Activated naive CD4-positive, alpha-beta T cell treated with anti-CD3 and anti-CD28 coated beads for 36 hours (primary cell): ENCODE results near the gene KANK3. TPM values are rescaled to one million over a fixed set of nuclear protein-coding genes. Genes with fewer than 3 reads are reported as not detected.
"Not testable (repeated sequence)": the region's sequence is repeated elsewhere in the genome, so short reads cannot be mapped to it uniquely, and the experiment has no call there.

Experiments
- CTCF ChIA-PET: fragments of 350-600 bp; sonication (Branson Sonifier 250); formaldehyde crosslinking; loops from one replicate; lab custom pipeline; 2021; ENCODE audit warnings: antibody characterized with exemption; lab: Charles Lee
- DNase-seq: peaks from one replicate; pipeline ENCODE4 v3.0.0-alpha.2; 2020
- H3K27ac Mint-ChIP-seq: one replicate; pipeline ENCODE4 v1.8.0; 2021; ENCODE audit warnings: mild to moderate bottlenecking, mixed read lengths
- H3K27me3 Mint-ChIP-seq: one replicate; pipeline ENCODE4 v1.8.0; 2021; ENCODE audit warnings: low read depth, mixed read lengths
- H3K36me3 Mint-ChIP-seq: one replicate; pipeline ENCODE4 v1.8.0; 2021; ENCODE audit warnings: low read depth, mixed read lengths
- H3K4me1 Mint-ChIP-seq: one replicate; pipeline ENCODE4 v1.8.0; 2021; ENCODE audit warnings: low read depth, mixed read lengths
- H3K4me3 Mint-ChIP-seq: one replicate; pipeline ENCODE4 v1.8.0; 2021; ENCODE audit warnings: mild to moderate bottlenecking, moderate library complexity, mixed read lengths
- H3K9me3 Mint-ChIP-seq: one replicate; pipeline ENCODE4 v1.8.0; 2021; ENCODE audit warnings: mixed read lengths
- intact Hi-C: fragments of 100-400 bp; cut with micrococcal nuclease; formaldehyde crosslinking; loops from one replicate; pipeline ENCODE4 v1.15.1; 2023
- total RNA-seq, 2 experiments: library from RNA; stranded (reverse); gene quantifications; one replicate each; pipeline ENCODE4 v1.2.3, GENCODE V29; 2021

Gene KANK3
- total RNA-seq, 2 experiments from 2014 or later, result 0.17 to 0.36 TPM

DNA sequence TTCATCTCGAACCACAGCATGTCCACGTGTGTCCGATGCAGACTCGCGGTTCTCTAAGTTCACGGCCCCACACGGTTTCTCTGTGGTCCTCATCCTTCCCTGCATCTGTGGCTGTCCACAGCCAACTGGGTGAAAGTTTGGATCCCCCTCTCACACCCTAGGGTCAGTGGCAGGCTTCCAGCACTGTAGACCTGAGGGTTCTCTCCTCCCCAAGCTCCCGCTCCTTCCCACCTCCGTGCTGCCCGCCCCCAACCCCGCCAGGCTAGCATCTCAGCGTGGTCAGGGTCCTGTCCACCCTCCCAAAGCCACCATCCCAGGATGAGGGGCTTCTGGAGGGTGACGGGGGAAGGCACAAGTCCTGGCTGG lies 23.9 kb upstream of the KANK3 start:
- no peak overlapping the region for H3K4me3 Mint-ChIP-seq
- peaks cover 12% of the 10 kb centered on the region for H3K4me1 Mint-ChIP-seq
- intact Hi-C loops, result no loop called here
- CTCF ChIA-PET, result interaction anchor here (0.5 to 3.6 kb wide), 3 partner anchors 13 to 152 kb away, joined by 3 to 18 read pairs (median 4); partner anchors contain the start of gene MARCHF2
- DNase-seq, result no peak
- H3K27ac Mint-ChIP-seq, result no peak overlapping the region
- peaks cover 42% of the 10 kb centered on the region for H3K27me3 Mint-ChIP-seq
- H3K9me3 Mint-ChIP-seq, result no peaks in the 10 kb centered on the region
- H3K36me3 Mint-ChIP-seq, result no peaks in the 10 kb centered on the region

- Mint-ChIP-seq H3K27ac (no peak overlapping the region), H3K4me1 (peaks cover 12% of the 10 kb centered on the region), H3K27me3 (peaks cover 44% of the 10 kb centered on the region), H3K9me3 (no peaks in the 10 kb centered on the region), H3K4me3 (no peak overlapping the region), H3K36me3 (no peaks in the 10 kb centered on the region)
- no peak for DNase-seq
- CTCF ChIA-PET, result interaction anchor here (0.5 to 3.6 kb wide), 3 partner anchors 12 to 153 kb away, joined by 3 to 18 read pairs (median 4); partner anchors contain the start of gene MARCHF2
- intact Hi-C loops, result no loop called here
These were observed 23.1 kb upstream of the KANK3 start for GRCh38 chr19:8366121-8366581.

DNA sequence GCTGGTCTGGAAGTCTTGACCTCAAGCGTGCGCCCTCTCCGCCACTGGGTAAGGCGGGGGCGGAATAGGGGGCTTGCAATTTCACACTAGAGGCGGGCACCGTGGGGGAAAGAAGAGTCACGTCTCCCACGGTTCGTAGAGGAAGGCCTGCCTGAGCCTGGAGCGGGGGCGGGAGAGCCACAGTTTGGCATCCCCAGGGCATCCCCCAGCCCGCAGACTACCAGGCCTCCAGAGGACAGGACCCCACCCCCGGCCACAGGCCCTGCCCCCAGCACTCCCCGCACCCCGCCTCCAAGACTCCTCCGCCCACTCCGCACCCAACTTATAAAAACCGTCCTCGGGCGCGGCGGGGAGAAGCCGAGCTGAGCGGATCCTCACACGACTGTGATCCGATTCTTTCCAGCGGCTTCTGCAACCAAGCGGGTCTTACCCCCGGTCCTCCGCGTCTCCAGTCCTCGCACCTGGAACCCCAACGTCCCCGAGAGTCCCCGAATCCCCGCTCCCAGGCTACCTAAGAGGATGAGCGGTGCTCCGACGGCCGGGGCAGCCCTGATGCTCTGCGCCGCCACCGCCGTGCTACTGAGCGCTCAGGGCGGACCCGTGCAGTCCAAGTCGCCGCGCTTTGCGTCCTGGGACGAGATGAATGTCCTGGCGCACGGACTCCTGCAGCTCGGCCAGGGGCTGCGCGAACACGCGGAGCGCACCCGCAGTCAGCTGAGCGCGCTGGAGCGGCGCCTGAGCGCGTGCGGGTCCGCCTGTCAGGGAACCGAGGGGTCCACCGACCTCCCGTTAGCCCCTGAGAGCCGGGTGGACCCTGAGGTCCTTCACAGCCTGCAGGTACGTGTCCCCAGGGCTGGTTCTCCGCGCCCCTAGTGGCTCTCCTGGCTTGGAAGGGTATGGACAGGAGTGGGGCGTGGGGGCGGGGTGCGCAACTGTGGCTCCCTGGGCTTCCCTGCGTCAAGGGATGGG lies 21.0 kb upstream of the KANK3 start, which contains the start of gene ANGPTL4:
TSS of gene ANGPTL4 (plus strand) at position 353 of the 969 bp plus-strand sequence. CDS start at position 520, 167 bp downstream.
- H3K4me1 Mint-ChIP-seq, result peaks cover 12% of the 10 kb centered on the region
- H3K9me3 Mint-ChIP-seq, result no peaks in the 10 kb centered on the region
- no peak within 1 kb of the TSS for H3K27ac Mint-ChIP-seq
- peak; percentile 58 for DNase-seq
- intact Hi-C loops, result no loop called here
- CTCF ChIA-PET, result interaction anchor here (0.6 to 1.5 kb wide), 3 partner anchors 9 to 10 kb away, joined by 3 to 5 read pairs (median 4); no protein-coding TSS in a partner anchor
- no peaks in the 10 kb centered on the region for H3K36me3 Mint-ChIP-seq
- peaks cover 44% of the 10 kb centered on the region for H3K27me3 Mint-ChIP-seq
- peak within 1 kb of the TSS; percentile 71 for H3K4me3 Mint-ChIP-seq

GRCh38 chr19:8361921-8362793 lies 19.1 kb upstream of the KANK3 start:
- H3K4me3 Mint-ChIP-seq, result no peak overlapping the region

GRCh38 chr19:8360196-8360595 lies 17.1 kb upstream of the KANK3 start:
- Mint-ChIP-seq H3K36me3 (no peaks in the 10 kb centered on the region), H3K4me3 (no peak overlapping the region), H3K9me3 (peaks cover 3% of the 10 kb centered on the region), H3K4me1 (peaks cover 8% of the 10 kb centered on the region), H3K27me3 (peaks cover 16% of the 10 kb centered on the region), H3K27ac (no peak overlapping the region)
- no peak for DNase-seq
- CTCF ChIA-PET, result no interaction called here
- intact Hi-C loops, result no loop called here

More at GRCh38 chr19:8361921-8362793, 19.1 kb upstream of the KANK3 start:
- intact Hi-C loops, result no loop called here
- peaks cover 8% of the 10 kb centered on the region for H3K4me1 Mint-ChIP-seq
- H3K9me3 Mint-ChIP-seq, result no peaks in the 10 kb centered on the region
- CTCF ChIA-PET, result interaction anchor here (0.7 to 1.4 kb wide), 4 partner anchors 8 to 218 kb away, joined by 3 to 5 read pairs (median 3); partner anchors contain the start of gene MARCHF2
- peak; percentile 28 for DNase-seq
- H3K36me3 Mint-ChIP-seq, result no peaks in the 10 kb centered on the region
- peaks cover 33% of the 10 kb centered on the region for H3K27me3 Mint-ChIP-seq
- H3K27ac Mint-ChIP-seq, result no peak overlapping the region

DNA sequence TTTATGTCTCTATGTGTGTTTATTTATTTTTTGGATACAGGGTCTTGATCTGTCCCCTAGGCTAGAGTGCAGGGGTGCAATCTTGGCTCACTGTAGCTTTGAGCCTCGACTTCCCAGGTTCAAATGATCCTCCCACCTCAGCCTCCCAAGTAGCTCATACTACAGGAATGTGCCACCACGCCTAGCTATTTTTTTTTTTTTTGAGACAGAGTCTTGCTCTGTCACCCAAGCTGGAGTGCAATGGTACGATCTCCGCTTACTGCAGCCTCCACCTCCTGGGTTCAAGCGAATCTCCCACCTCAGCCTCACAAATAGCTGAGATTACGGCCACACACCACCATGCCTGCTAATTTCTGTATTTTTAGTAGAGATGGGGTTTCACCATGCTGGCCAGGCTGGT lies 15.9 kb upstream of the KANK3 start:
- no peaks in the 10 kb centered on the region for H3K36me3 Mint-ChIP-seq
- no peak for DNase-seq
- peaks cover 3% of the 10 kb centered on the region for H3K9me3 Mint-ChIP-seq
- intact Hi-C loops, result no loop called here
- no peak overlapping the region for H3K27ac Mint-ChIP-seq
- H3K27me3 Mint-ChIP-seq, result peaks cover 13% of the 10 kb centered on the region
- H3K4me3 Mint-ChIP-seq, result no peak overlapping the region
- H3K4me1 Mint-ChIP-seq, result peaks cover 5% of the 10 kb centered on the region
- CTCF ChIA-PET, result interaction anchor here (0.6 to 1.2 kb wide), 2 partner anchors 23 to 120 kb away, joined by 3 to 4 read pairs; no protein-coding TSS in a partner anchor

DNA sequence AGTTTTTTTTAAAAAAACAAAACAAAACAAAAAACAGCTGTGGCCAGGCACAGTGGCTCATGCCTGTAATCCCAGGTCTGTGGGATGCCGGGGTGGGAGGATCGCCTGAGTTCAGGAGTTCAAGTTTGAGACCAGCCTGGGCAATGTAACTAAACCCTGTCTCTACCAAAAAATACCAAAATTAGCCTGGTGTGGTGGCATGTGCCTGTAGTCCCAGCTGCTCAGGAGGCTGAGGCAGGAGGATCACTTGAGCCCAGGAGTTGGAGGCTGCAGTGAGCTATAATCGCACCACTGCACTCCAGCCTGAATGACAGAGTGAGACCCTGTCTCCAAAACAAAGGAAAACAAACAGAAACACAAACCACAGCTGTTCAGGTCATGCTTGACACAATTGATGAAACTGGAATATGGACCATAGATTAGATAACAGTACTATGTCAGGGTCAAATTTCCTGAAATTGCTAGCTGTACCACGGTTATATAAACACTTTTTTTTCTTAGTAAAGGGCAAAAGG lies 14.0 kb upstream of the KANK3 start:
- no peak overlapping the region for H3K27ac Mint-ChIP-seq
- intact Hi-C loops, result no loop called here
- H3K4me3 Mint-ChIP-seq, result no peak overlapping the region
- H3K4me1 Mint-ChIP-seq, result no peaks in the 10 kb centered on the region
- H3K36me3 Mint-ChIP-seq, result no peaks in the 10 kb centered on the region
- peaks cover 3% of the 10 kb centered on the region for H3K9me3 Mint-ChIP-seq
- H3K27me3 Mint-ChIP-seq, result peaks cover 6% of the 10 kb centered on the region
- CTCF ChIA-PET, result interaction anchor here (0.7 to 1.5 kb wide), 3 partner anchors 41 to 535 kb away, joined by 3 to 7 read pairs (median 3); no protein-coding TSS in a partner anchor
- no peak for DNase-seq

DNA sequence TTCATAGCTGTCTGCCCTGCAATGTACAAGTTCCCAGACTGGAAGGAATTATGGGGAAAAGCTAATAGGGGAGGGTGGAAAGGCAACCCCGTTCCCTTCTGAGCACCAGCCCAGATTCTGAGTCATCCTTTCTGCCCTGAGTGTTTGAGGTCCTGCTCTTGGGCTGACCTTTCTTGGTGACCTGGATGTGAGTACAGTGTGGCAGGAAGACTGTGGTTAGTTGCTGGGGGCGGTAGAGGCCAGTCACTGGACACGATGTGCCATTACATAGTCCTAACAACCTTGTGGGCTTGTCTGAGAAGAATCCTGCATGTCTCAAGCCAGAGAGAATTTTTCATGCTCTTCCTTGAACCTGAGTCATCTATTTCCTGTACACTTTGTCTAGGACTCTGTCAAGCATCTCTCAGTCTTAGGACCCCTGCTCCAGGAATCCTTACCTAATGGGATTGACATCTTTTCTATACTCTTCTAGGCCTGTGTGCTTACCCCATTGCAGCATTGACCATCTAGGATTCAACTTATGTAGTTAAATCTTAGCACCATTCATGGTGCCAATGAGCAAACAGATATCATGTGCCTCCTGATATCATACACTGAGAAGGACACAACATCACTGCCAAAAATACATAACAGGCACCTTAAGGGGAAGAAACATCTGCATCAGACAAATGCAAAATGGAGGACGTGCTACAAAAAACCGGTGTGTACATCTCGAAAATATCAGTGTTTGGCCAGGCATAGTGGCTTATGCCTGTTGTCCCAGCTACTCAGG lies 12.8 kb upstream of the KANK3 start:
- Mint-ChIP-seq H3K36me3 (no peaks in the 10 kb centered on the region), H3K27ac (no peak overlapping the region), H3K4me1 (no peaks in the 10 kb centered on the region), H3K9me3 (peaks cover 3% of the 10 kb centered on the region), H3K27me3 (peaks cover 10% of the 10 kb centered on the region), H3K4me3 (no peak overlapping the region)
- intact Hi-C loops, result loop anchor here (2.0 kb wide), 1 partner anchor 57 kb away; the partner anchor contains the start of gene MARCHF2
- CTCF ChIA-PET, result interaction anchor here (1.0 to 5.2 kb wide), 12 partner anchors 8 to 224 kb away, joined by 3 to 47 read pairs (median 12); partner anchors contain the start of genes ANGPTL4, KANK3, MYO1F and RAB11B
- no peak for DNase-seq

DNA sequence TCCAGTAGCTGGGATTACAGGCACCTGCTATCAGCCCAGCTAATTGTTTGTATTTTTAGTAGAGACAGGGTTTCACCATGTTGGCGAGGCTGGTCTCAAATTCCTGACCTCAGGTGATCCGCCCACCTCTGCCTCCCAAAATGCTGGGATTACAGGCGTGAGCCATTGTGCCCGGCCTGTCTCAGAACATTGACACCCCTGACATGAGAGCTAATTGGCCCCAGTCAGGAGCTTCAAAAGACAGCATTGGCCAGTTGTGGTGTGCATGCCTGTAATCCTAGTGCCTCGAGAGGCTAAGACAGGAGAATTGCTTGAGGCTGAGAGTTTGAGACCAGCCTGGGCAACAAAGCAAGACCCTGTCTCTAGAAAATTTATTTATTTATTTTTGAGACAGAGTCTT lies 9.8 kb upstream of the KANK3 start:
- not testable (repeated sequence) for DNase-seq, H3K36me3 Mint-ChIP-seq, H3K4me1 Mint-ChIP-seq, H3K9me3 Mint-ChIP-seq, H3K4me3 Mint-ChIP-seq, H3K27ac Mint-ChIP-seq
- peaks cover 14% of the 10 kb centered on the region for H3K27me3 Mint-ChIP-seq
- CTCF ChIA-PET, result interaction anchor here (0.6 to 5.2 kb wide), 14 partner anchors 9 to 227 kb away, joined by 3 to 47 read pairs (median 8); partner anchors contain the start of genes KANK3, MYO1F and RAB11B
- intact Hi-C loops, result loop anchor here (1.0 kb wide), 1 partner anchor 289 kb away; no protein-coding TSS in a partner anchor

DNA sequence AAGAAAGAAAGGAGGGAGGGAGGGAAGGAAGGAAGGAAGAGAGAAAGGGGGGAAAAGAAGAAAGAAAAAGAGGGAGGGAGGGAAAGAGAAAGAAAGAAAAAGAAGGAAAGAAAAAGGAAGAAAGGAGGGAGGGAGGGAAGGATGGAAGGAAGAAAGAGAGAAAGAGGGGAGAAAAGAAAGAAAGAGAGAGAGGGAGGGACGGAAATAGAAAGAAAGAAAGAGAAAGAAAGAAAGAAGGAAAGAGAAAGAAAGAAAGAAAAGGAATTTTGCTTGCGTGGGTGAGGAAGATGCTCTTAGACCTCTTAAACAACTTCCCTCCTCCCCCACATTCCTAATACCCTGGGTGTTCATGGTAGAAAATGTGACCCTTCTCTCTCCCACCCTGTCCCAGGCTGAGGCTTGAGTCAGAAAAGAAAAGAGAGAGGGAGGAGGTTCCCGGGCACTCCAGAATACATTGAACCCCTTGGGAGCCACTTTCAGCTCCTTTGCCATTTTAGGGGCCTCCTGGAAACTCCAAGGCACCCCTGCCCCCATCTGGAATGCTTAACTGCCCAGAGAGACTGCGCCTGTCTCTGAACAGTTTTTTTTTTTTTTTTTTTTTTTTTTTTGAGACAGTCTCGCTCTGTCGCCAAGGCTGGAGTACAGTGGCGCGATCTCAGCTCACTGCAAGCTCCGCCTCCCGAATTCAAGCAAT lies 9.2 kb upstream of the KANK3 start:
- DNase-seq, result no peak
- Mint-ChIP-seq H3K27ac (no peak overlapping the region), H3K4me3 (no peak overlapping the region), H3K36me3 (no peaks in the 10 kb centered on the region), H3K4me1 (no peaks in the 10 kb centered on the region), H3K27me3 (peaks cover 14% of the 10 kb centered on the region), H3K9me3 (peaks cover 3% of the 10 kb centered on the region)
- CTCF ChIA-PET, result interaction anchor here (0.6 to 5.2 kb wide), 14 partner anchors 9 to 229 kb away, joined by 3 to 47 read pairs (median 4); partner anchors contain the start of genes KANK3, MARCHF2, MYO1F and RAB11B
- intact Hi-C loops, result no loop called here
